Measurements from ENCODE around the gene CBX3.

GRCh38 chr7:26212921-26213718, 11.6 kb downstream of the CBX3 start:
- TF ChIP-seq CTCF (IDR thresholded peaks at IDR 0.05) (no peak), POLR2A (IDR thresholded peaks at IDR 0.05) (no peak), POLR2AphosphoS5 (IDR thresholded peaks at IDR 0.05) (no peak)

Measured in prostate gland (tissue), 2 donors.